ENCODE results near the gene ME3.

ME3 gene

DNA sequence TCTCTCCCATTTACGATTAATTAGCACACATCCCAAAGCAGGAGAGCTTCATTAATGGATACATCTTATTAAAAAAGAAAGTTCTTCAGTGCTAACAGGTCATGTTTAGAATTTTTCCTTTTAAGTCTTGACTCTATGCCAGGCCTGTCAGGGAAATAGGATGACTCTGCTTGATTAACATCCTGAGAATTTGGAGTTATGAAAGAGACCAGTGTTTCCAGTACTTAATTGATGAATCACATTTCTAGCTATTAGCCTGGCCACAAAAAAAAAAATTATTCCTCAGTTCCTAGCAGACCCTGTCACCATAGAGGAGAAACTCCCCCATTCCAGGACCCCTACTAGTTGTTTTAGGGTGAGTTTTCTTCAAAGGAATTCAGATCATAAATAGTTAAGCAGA is 23.6 kb upstream of the ME3 start:
- DNase-seq (ENCODE audit: low read depth): peak; percentile 90
- no peak overlapping the region for H3K4me3 ChIP-seq (ENCODE audit: low read depth, low read length)
- TF ChIP-seq, protein P1, sequence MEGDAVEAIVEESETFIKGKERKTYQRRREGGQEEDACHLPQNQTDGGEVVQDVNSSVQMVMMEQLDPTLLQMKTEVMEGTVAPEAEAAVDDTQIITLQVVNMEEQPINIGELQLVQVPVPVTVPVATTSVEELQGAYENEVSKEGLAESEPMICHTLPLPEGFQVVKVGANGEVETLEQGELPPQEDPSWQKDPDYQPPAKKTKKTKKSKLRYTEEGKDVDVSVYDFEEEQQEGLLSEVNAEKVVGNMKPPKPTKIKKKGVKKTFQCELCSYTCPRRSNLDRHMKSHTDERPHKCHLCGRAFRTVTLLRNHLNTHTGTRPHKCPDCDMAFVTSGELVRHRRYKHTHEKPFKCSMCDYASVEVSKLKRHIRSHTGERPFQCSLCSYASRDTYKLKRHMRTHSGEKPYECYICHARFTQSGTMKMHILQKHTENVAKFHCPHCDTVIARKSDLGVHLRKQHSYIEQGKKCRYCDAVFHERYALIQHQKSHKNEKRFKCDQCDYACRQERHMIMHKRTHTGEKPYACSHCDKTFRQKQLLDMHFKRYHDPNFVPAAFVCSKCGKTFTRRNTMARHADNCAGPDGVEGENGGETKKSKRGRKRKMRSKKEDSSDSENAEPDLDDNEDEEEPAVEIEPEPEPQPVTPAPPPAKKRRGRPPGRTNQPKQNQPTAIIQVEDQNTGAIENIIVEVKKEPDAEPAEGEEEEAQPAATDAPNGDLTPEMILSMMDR (IDR thresholded peaks at IDR 0.05; ENCODE audit: low read depth, low read length, missing control alignments): no peak
- in situ Hi-C loops (cut with HindIII; ENCODE audit: low sequenced_read_pairs): no loop called here

DNA sequence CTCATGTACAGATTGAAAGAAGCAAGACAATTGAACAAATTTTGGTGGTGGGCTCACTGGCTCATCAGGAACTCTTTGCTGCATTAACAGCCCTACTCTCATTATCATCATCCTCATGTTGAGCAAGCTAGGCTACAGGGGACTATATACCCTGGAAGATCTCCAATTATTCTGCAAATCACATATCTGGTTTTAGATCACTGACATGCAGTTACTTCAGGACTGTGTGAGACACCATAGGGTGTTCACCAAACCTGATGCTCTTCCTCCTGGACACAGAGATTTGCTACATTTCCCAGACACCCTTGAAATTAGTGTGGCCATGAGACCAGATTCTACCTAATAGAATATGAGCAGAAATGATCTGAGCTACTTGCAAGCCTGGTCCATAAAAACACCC is 23.0 kb upstream of the ME3 start:
- in situ Hi-C loops (cut with HindIII; ENCODE audit: low sequenced_read_pairs): no loop called here
- H3K4me3 ChIP-seq (ENCODE audit: low read depth, low read length): no peak overlapping the region
- TF ChIP-seq, protein P1 (IDR thresholded peaks at IDR 0.05; ENCODE audit: low read depth, low read length, missing control alignments): no peak
- DNase-seq (ENCODE audit: low read depth): no peak

DNA sequence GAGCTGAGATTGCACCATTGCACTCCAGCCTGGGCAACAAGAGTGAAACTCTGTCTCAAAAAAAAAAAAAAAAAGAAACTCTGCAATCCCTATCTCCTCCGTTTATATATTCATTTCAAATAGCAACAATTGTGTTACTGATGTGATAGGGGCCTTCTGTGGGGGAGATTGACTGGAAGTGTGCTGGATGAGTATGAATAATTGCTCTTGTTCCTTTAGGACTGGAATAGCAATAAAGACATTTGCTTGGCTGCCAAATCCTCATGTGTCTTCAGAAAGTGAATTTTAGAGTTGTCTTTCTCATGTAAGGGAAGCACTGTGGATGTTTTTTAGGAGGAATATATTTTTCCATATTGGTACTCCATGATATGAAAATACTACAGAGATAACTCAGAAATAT is 21.1 kb upstream of the ME3 start:
- H3K4me3 ChIP-seq (ENCODE audit: low read depth, low read length): no peak overlapping the region
- in situ Hi-C loops (cut with HindIII; ENCODE audit: low sequenced_read_pairs): no loop called here
- TF ChIP-seq, protein P1 (IDR thresholded peaks at IDR 0.05; ENCODE audit: low read depth, low read length, missing control alignments): no peak
- no peak for DNase-seq (ENCODE audit: low read depth)

DNA sequence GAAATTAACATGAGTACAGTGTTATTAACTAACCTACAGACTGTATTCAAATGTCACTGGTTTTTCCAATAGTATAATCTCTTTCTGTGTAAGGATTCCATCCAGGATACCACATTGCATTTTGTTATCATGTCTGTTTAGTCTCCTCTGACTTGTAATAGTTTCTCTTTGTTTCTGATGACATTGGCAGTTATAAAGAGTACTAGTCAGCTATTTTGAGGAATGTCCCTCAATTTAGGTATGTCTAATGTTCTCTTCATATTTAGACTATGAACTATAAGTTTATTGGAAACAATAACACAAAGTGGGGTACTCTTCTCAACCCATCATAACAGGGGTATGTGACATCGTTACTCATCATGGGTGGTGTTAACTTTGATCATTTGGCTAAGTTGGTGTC is 20.3 kb upstream of the ME3 start:
- no peak overlapping the region for H3K4me3 ChIP-seq (ENCODE audit: low read depth, low read length)
- in situ Hi-C loops (cut with HindIII; ENCODE audit: low sequenced_read_pairs): no loop called here
- no peak for DNase-seq (ENCODE audit: low read depth)
- TF ChIP-seq, protein P1 (IDR thresholded peaks at IDR 0.05; ENCODE audit: low read depth, low read length, missing control alignments): no peak

DNA sequence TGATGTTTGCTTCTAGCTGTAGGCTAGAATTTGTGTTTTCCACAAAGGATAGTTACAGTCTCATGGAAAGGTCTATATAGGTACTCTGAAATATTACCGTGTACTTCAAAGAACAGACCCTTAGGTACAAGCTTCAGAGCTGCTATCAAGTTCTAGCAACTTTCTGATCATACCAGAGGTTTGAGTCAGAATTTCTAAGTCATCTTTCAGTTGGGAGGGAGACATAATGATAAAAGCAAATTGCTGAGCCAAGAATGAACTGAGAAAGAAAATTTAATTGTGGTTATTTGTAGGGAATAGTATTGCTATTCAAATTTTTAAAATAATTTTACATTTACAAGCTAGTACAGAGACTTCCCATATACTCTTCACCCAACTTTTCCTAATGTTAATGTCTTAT is 19.9 kb upstream of the ME3 start:
- no peak for DNase-seq (ENCODE audit: low read depth)
- H3K4me3 ChIP-seq (ENCODE audit: low read depth, low read length): no peak overlapping the region
- in situ Hi-C loops (cut with HindIII; ENCODE audit: low sequenced_read_pairs): no loop called here
- TF ChIP-seq, protein P1 (IDR thresholded peaks at IDR 0.05; ENCODE audit: low read depth, low read length, missing control alignments): no peak

DNA sequence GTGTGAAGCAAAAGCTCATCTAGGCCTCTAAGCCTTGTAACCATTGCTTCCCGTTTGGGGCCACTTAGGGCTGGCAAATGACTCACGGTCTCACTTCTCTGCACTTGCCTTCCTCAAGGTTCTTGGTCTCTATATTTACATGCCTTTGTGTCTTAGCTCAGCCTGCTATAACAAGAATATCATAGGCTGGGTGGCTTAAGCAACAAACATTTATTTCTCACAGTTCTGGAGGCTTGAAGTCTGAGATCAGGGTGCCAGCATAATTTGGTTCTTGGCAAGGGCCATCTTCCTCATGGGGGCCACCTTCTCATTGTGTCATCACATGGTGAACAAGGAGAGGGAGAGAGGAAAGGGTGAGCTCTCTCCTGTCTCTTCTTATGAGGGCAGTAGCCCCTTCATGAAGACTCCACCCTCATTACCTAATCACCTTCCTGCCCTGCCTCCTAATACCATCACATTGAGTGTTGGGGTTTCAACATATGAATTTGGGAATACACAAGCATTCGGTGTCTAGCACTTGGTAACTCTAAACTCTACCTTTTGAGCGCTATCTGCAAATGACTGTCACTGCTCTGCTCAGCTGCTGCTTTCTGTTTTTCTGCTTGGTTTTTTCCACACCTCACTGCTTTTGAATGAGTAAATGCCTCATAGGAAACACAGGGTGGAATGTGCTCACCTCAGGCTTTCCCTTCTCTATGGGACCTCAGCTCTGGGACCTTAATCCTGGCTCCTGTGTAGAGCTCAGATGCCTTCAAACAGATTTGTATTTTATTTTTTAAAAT is 16.2 kb upstream of the ME3 start:
- no peak overlapping the region for H3K4me3 ChIP-seq (ENCODE audit: low read depth, low read length)
- in situ Hi-C loops (cut with HindIII; ENCODE audit: low sequenced_read_pairs): no loop called here
- TF ChIP-seq, protein P1 (IDR thresholded peaks at IDR 0.05; ENCODE audit: low read depth, low read length, missing control alignments): no peak
- DNase-seq (ENCODE audit: low read depth): no peak

Measured in astrocyte of the cerebellum (primary cell).